Measurements from ENCODE around the gene WWOX.

Gene WWOX

GRCh38 chr16:78902321-78902720 lies 802.9 kb downstream of the WWOX start:
- Histone ChIP-seq H3K4me3 (no peak overlapping the region), H3K27me3 (no peaks in the 10 kb centered on the region), H3K27ac (no peak overlapping the region), H3K9me3 (no peaks in the 10 kb centered on the region), H3K4me1 (no peaks in the 10 kb centered on the region), H3K36me3 (no peaks in the 10 kb centered on the region)
- intact Hi-C loops (cut with DNase I; ENCODE audit: low total_unique reads), result no loop called here
- DNase-seq, result no peak
- no peak for TF ChIP-seq CTCF (IDR thresholded peaks at IDR 0.05)

- no peaks in the 10 kb centered on the region for H3K9me3 ChIP-seq
- intact Hi-C loops (cut with DNase I; ENCODE audit: low total_unique reads), result no loop called here
- no peaks in the 10 kb centered on the region for H3K36me3 ChIP-seq
- no peak for TF ChIP-seq CTCF (IDR thresholded peaks at IDR 0.05)
- H3K27me3 ChIP-seq, result no peaks in the 10 kb centered on the region
- no peak overlapping the region for H3K4me3 ChIP-seq
- no peaks in the 10 kb centered on the region for H3K4me1 ChIP-seq
- no peak for DNase-seq
- H3K27ac ChIP-seq, result no peak overlapping the region
Measured at GRCh38 chr16:78903237-78903636, 803.8 kb downstream of the WWOX start.

- intact Hi-C loops (cut with DNase I; ENCODE audit: low total_unique reads), result no loop called here
- no peaks in the 10 kb centered on the region for H3K36me3 ChIP-seq
- H3K9me3 ChIP-seq, result no peaks in the 10 kb centered on the region
- no peak overlapping the region for H3K4me3 ChIP-seq
- TF ChIP-seq CTCF (IDR thresholded peaks at IDR 0.05), result no peak
- no peaks in the 10 kb centered on the region for H3K4me1 ChIP-seq
- H3K27me3 ChIP-seq, result no peaks in the 10 kb centered on the region
- H3K27ac ChIP-seq, result no peak overlapping the region
- DNase-seq, result no peak
Measured at GRCh38 chr16:78903843-78904242, 804.4 kb downstream of the WWOX start.

GRCh38 chr16:78906135-78906534 lies 806.7 kb downstream of the WWOX start:
- Histone ChIP-seq H3K9me3 (no peaks in the 10 kb centered on the region), H3K36me3 (no peaks in the 10 kb centered on the region), H3K4me1 (no peaks in the 10 kb centered on the region), H3K4me3 (no peak overlapping the region), H3K27me3 (no peaks in the 10 kb centered on the region), H3K27ac (no peak overlapping the region)
- no peak for DNase-seq
- TF ChIP-seq CTCF (IDR thresholded peaks at IDR 0.05), result no peak
- intact Hi-C loops (cut with DNase I; ENCODE audit: low total_unique reads), result no loop called here

- Histone ChIP-seq H3K4me3 (no peak overlapping the region), H3K36me3 (no peaks in the 10 kb centered on the region), H3K27me3 (no peaks in the 10 kb centered on the region), H3K9me3 (no peaks in the 10 kb centered on the region), H3K27ac (no peak overlapping the region), H3K4me1 (no peaks in the 10 kb centered on the region)
- DNase-seq, result no peak
- TF ChIP-seq CTCF (IDR thresholded peaks at IDR 0.05), result no peak
- intact Hi-C loops (cut with DNase I; ENCODE audit: low total_unique reads), result no loop called here
Measured at GRCh38 chr16:78909226-78909625, 809.8 kb downstream of the WWOX start.

- DNase-seq, result no peak
- H3K9me3 ChIP-seq, result no peaks in the 10 kb centered on the region
Measured at GRCh38 chr16:78915811-78916345, 816.4 kb downstream of the WWOX start.

More at GRCh38 chr16:78915811-78916345, 816.4 kb downstream of the WWOX start:
- Histone ChIP-seq H3K4me3 (no peak overlapping the region), H3K4me1 (no peaks in the 10 kb centered on the region), H3K27ac (no peak overlapping the region), H3K27me3 (no peaks in the 10 kb centered on the region), H3K36me3 (no peaks in the 10 kb centered on the region)
- intact Hi-C loops (cut with DNase I; ENCODE audit: low total_unique reads), result no loop called here
- TF ChIP-seq CTCF (IDR thresholded peaks at IDR 0.05), result no peak

Measured in tibial artery (tissue), 4 donors.